Activated B cell treated with CpG ODN at 0.5 μM for 24 hours (primary cell): ENCODE results near the gene MYADML2. TPM values are rescaled to one million over a fixed set of nuclear protein-coding genes. Genes with fewer than 3 reads are reported as not detected.

ENCODE experiments used
- ATAC-seq: fragments of 200-7000 bp; cut with Tn5 transposase; one replicate; pipeline ENCODE4 v1.10.0; 2021; ENCODE audit warnings: low read depth, mild to moderate bottlenecking, moderate library complexity
- CTCF ChIA-PET: fragments of 350-600 bp; sonication (Branson Sonifier 250); formaldehyde crosslinking; loops from one replicate; lab custom pipeline; 2021; ENCODE audit warnings: antibody characterized with exemption; lab: Charles Lee
- POLR2A ChIA-PET: fragments of 350-600 bp; sonication (Branson Sonifier 250); formaldehyde crosslinking; loops from one replicate; lab custom pipeline; 2021; ENCODE audit warnings: antibody characterized with exemption; lab: Charles Lee
- DNase-seq: peaks from one replicate; pipeline ENCODE4 v3.0.0; 2022
- H3K27ac Mint-ChIP-seq: one replicate; pipeline ENCODE4 v1.8.0; 2020; ENCODE audit warnings: mixed read lengths
- H3K27me3 Mint-ChIP-seq: one replicate; pipeline ENCODE4 v1.8.0; 2021; ENCODE audit warnings: mixed read lengths
- H3K36me3 Mint-ChIP-seq: one replicate; pipeline ENCODE4 v1.8.0; 2021; ENCODE audit warnings: low read depth, mixed read lengths
- H3K4me1 Mint-ChIP-seq: one replicate; pipeline ENCODE4 v1.8.0; 2021; ENCODE audit warnings: mixed read lengths
- H3K4me3 Mint-ChIP-seq: one replicate; pipeline ENCODE4 v1.8.0; 2020; ENCODE audit warnings: mild to moderate bottlenecking, mixed read lengths
- H3K9me3 Mint-ChIP-seq: one replicate; pipeline ENCODE4 v1.8.0; 2020; ENCODE audit warnings: mixed read lengths
- intact Hi-C: fragments of 100-400 bp; cut with micrococcal nuclease; formaldehyde crosslinking; loops from one replicate; pipeline ENCODE4 v1.15.1; 2024
- total RNA-seq: library from RNA; stranded (reverse); gene quantifications from 2 replicates; pipeline ENCODE4 v1.2.3, GENCODE V29; 2022
- TF ChIP-seq, protein P1 (sequence below): fragments of 200-600 bp; IDR thresholded peaks from one replicate; pipeline ENCODE4 v1.8.0; 2022; ENCODE audit warnings: antibody characterized with exemption, mild to moderate bottlenecking

Gene MYADML2
- total RNA-seq, 1 donor from 2014 or later: not detected

DNA sequence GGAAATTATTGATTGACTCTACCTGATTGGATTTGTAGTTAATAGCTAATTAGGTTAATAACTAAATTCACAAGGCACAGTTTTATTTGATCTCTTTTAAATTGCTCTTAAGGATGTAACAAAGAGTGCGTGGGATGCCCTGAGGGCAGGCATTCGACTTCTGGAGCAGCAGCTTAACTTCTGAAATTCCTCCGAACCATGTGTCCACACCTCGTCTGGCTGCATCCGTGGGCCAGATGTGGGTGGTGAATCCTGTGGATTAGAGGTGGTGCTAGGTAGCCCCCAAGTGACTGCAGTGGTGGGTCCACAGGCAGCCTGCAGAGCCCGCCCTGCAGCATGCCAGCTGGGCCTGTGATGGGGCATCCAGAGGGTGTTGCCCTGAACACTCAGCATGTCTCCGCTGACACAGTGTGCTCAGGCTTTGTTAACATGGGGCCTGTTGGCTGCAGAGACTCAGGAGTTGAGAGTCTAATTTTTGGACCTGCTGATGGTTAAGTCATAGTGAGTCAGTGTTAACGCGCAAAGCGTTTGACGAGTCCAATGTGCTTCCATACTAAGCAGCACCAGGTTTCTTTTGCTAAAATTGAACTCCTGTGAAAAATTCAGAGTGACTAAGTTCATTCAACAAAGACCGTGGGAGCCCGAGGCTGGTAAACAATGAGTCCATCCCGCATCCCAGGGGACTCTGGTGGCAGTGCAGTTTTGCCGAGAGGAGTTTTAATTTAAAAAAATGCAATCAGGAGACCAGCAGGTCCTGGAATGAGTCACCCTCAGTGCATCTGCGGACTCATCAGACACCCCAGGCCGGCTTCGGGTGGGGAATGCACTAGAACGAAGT is 48.8 kb downstream of the MYADML2 start:
- H3K27ac Mint-ChIP-seq: no peak overlapping the region
- ATAC-seq (no peak), DNase-seq (no peak)
- ChIA-PET POLR2A (interaction anchor here (1.6 kb wide), 1 partner anchor 28 kb away, joined by 4 read pairs; no protein-coding TSS in a partner anchor), CTCF (no interaction called here)
- H3K27me3 Mint-ChIP-seq: peaks cover 10% of the 10 kb centered on the region
- intact Hi-C loops: no loop called here
- H3K36me3 Mint-ChIP-seq: peaks cover 48% of the 10 kb centered on the region
- TF ChIP-seq, protein P1, sequence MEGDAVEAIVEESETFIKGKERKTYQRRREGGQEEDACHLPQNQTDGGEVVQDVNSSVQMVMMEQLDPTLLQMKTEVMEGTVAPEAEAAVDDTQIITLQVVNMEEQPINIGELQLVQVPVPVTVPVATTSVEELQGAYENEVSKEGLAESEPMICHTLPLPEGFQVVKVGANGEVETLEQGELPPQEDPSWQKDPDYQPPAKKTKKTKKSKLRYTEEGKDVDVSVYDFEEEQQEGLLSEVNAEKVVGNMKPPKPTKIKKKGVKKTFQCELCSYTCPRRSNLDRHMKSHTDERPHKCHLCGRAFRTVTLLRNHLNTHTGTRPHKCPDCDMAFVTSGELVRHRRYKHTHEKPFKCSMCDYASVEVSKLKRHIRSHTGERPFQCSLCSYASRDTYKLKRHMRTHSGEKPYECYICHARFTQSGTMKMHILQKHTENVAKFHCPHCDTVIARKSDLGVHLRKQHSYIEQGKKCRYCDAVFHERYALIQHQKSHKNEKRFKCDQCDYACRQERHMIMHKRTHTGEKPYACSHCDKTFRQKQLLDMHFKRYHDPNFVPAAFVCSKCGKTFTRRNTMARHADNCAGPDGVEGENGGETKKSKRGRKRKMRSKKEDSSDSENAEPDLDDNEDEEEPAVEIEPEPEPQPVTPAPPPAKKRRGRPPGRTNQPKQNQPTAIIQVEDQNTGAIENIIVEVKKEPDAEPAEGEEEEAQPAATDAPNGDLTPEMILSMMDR: no peak
- no peaks in the 10 kb centered on the region for H3K9me3 Mint-ChIP-seq
- no peak overlapping the region for H3K4me3 Mint-ChIP-seq
- peaks cover 11% of the 10 kb centered on the region for H3K4me1 Mint-ChIP-seq

DNA sequence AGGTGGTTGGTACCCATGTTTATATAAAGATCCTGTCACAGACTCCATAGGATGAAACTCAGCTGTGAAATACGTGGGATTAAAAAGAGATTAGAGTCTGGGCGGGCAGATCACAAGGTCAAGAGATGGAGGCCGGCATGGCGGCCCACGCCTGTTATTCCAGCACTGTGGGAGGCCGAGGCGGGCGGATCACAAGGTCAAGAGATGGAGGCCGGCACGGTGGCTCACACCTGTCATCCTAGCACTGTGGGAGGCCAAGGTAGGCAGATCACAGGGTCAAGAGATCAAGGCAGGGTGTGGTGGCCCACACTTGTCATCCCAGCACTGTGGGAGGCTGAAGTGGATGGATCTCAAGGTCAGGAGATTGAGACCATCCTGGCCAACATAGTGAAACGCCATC is 51.6 kb downstream of the MYADML2 start:
- peaks cover 48% of the 10 kb centered on the region for H3K36me3 Mint-ChIP-seq
- peaks cover 18% of the 10 kb centered on the region for H3K4me1 Mint-ChIP-seq
- H3K4me3 Mint-ChIP-seq: no peak overlapping the region
- intact Hi-C loops: no loop called here
- TF ChIP-seq, protein P1: no peak
- H3K27me3 Mint-ChIP-seq: peaks cover 2% of the 10 kb centered on the region
- H3K9me3 Mint-ChIP-seq: no peaks in the 10 kb centered on the region
- CTCF ChIA-PET: no interaction called here
- ATAC-seq: no peak
- H3K27ac Mint-ChIP-seq: no peak overlapping the region
- POLR2A ChIA-PET: no interaction called here
- DNase-seq: no peak

DNA sequence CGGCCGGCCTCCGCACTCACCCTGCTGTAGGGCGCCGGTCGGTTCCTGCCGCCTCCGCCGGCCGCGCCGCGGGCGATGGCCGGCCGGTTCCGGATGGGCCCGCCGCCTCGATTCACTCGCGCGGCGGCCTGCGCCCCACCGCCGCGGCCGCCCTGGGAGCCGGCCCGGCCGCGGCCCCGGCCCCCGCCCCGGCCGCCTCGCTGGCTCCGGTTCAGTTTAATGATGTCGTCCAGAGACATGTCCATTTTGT is 55.8 kb downstream of the MYADML2 start:
- TF ChIP-seq, protein P1: no peak
- Mint-ChIP-seq H3K4me1 (peaks cover 29% of the 10 kb centered on the region), H3K27me3 (no peaks in the 10 kb centered on the region), H3K36me3 (peaks cover 50% of the 10 kb centered on the region), H3K4me3 (peak overlapping the region; percentile 94), H3K27ac (peak overlapping the region; percentile 93), H3K9me3 (no peaks in the 10 kb centered on the region)
- ChIA-PET CTCF (no interaction called here), POLR2A (interaction anchor here (0.5 to 2.5 kb wide), 4 partner anchors 22 to 373 kb away, joined by 3 to 9 read pairs (median 3); partner anchors contain the start of gene MCRIP1)
- intact Hi-C loops: loop anchor here (1.0 kb wide), 4 partner anchors 19 to 37 kb away; partner anchors contain the start of genes P4HB and PCYT2
- ATAC-seq: no peak
- DNase-seq: peak; percentile 48

DNA sequence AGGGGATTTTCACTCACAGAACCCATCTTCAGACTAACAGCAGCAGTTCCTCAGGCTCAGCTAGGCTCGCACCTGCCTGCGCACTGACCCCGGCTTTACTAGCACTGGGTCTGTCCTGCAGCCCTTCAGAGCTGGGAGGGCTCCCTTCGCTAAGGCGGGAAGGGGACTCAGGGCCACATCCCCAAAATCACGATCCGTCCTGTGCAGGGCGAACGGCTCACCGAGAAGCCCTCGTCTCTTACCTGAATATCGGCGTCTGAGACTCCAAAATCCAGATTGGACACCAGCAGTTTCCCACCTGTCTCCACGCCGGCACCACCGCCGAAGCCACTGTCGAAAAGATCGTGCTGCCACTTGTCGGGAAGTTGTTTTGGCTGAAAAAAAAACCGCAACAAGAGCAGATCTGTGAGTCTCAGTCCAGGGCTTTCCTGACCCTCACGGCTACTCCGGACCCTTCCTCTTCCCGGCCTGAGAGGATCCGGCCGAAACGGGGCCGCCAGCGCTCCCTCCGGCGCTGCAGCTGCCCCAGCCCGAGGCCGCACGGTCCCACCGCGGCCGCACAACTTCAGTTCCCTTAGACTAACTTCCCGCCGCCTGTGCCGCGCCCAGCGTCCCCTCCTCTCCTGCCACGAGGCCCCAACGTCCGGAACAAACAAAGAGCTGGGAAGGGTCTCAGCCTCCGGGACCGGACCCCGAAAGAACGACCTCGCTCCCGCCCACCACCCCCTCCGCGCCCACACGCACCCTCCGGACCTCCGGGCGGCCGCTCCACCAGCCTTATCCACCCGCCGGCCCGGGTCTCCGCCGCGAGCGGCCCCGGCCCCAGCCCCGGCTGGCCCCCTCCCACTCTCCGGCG is 56.4 kb downstream of the MYADML2 start:
- DNase-seq (no peak), ATAC-seq (no peak)
- CTCF ChIA-PET: no interaction called here

More for the DNA sequence above, 56.4 kb downstream of the MYADML2 start:
- H3K4me1 Mint-ChIP-seq: peaks cover 30% of the 10 kb centered on the region
- TF ChIP-seq, protein P1: no peak
- peaks cover 54% of the 10 kb centered on the region for H3K36me3 Mint-ChIP-seq
- H3K9me3 Mint-ChIP-seq: no peaks in the 10 kb centered on the region
- peak overlapping the region; percentile 84 for H3K27ac Mint-ChIP-seq
- no peaks in the 10 kb centered on the region for H3K27me3 Mint-ChIP-seq
- H3K4me3 Mint-ChIP-seq: peak overlapping the region; percentile 88
- POLR2A ChIA-PET: interaction anchor here (0.9 to 2.5 kb wide), 3 partner anchors 19 to 57 kb away, joined by 3 to 9 read pairs (median 4); partner anchors contain the start of gene MCRIP1
- intact Hi-C loops: loop anchor here (1.0 kb wide), 4 partner anchors 18 to 38 kb away; partner anchors contain the start of genes P4HB and PCYT2

Other genes starting within 250 kb of the MYADML2 start
- gene MRPL12, start 243.9 kb downstream of the MYADML2 start, total RNA-seq: 68.8 and 69.8 TPM in 2 replicates
- 6.1 and 6.4 TPM in 2 replicates for gene SLC25A10, start 234.9 kb downstream of the MYADML2 start, total RNA-seq
- gene GCGR, start 143.1 kb downstream of the MYADML2 start, total RNA-seq: 0.20 TPM in 1 of 2 replicates, not detected in the other
- 75.0 and 90.4 TPM in 2 replicates for gene MCRIP1, start 113.9 kb downstream of the MYADML2 start, total RNA-seq
- gene PPP1R27, start 112.2 kb downstream of the MYADML2 start, total RNA-seq: not detected in 2 replicates
- 202 and 225 TPM in 2 replicates for gene P4HB, start 86.7 kb downstream of the MYADML2 start, total RNA-seq
- 396 and 464 TPM in 2 replicates for gene ARHGDIA, start 75.9 kb downstream of the MYADML2 start, total RNA-seq
- gene ALYREF, start 55.6 kb downstream of the MYADML2 start, total RNA-seq: 85.3 and 99.3 TPM in 2 replicates
- gene ANAPC11, start 55.5 kb downstream of the MYADML2 start, total RNA-seq: 64.2 and 83.8 TPM in 2 replicates
- 0.24 and 0.27 TPM in 2 replicates for gene NPB, start 45.0 kb downstream of the MYADML2 start, total RNA-seq
- gene PCYT2, start 35.8 kb downstream of the MYADML2 start, total RNA-seq: 40.3 and 44.1 TPM in 2 replicates
- gene SIRT7, start 29.1 kb downstream of the MYADML2 start, total RNA-seq: 57.6 and 66.4 TPM in 2 replicates
- 27.9 and 30.7 TPM in 2 replicates for gene MAFG, start 19.5 kb downstream of the MYADML2 start, total RNA-seq
- gene PYCR1, start 9.9 kb downstream of the MYADML2 start, total RNA-seq: 28.5 and 37.2 TPM in 2 replicates
- gene NOTUM, start 14.0 kb upstream of the MYADML2 start, total RNA-seq: 0.22 TPM in 1 of 2 replicates, not detected in the other
- gene ASPSCR1, start 30.4 kb upstream of the MYADML2 start, total RNA-seq: 40.0 and 50.0 TPM in 2 replicates
- 37.4 and 41.7 TPM in 2 replicates for gene CENPX, start 75.6 kb upstream of the MYADML2 start, total RNA-seq
- gene LRRC45, start 76.1 kb upstream of the MYADML2 start, total RNA-seq: 10.6 and 10.8 TPM in 2 replicates
- gene RAC3, start 84.4 kb upstream of the MYADML2 start, total RNA-seq: 0.49 TPM in 1 of 2 replicates, not detected in the other
- 84.3 and 85.2 TPM in 2 replicates for gene DCXR, start 90.5 kb upstream of the MYADML2 start, total RNA-seq
- gene RFNG, start 104.6 kb upstream of the MYADML2 start, total RNA-seq: 17.7 and 18.7 TPM in 2 replicates
- gene GPS1, start 104.7 kb upstream of the MYADML2 start, total RNA-seq: 88.7 and 94.7 TPM in 2 replicates
- 127 and 134 TPM in 2 replicates for gene DUS1L, start 118.6 kb upstream of the MYADML2 start, total RNA-seq
- 104 and 121 TPM in 2 replicates for gene FASN, start 151.0 kb upstream of the MYADML2 start, total RNA-seq